Activated naive CD4-positive, alpha-beta T cell treated with anti-CD3 and anti-CD28 coated beads, Interleukin-2, amount 50 U/mL, for 16 hours (primary cell): ENCODE measurements around the gene WIPF3.

Experiments used
- DNase-seq: peaks from one replicate; pipeline ENCODE4 v3.0.0-alpha.2; 2020

WIPF3 gene

GRCh38 chr7:29810297-29810696, 4.0 kb downstream of the WIPF3 start:
- DNase-seq = no peak

GRCh38 chr7:29810813-29811482, 4.6 kb downstream of the WIPF3 start:
- no peak for DNase-seq

- no peak for DNase-seq
Measured at GRCh38 chr7:29811586-29811985, 5.3 kb downstream of the WIPF3 start.

- DNase-seq = no peak
Measured at GRCh38 chr7:29812185-29812876, 6.0 kb downstream of the WIPF3 start.

GRCh38 chr7:29815181-29816105, 9.1 kb downstream of the WIPF3 start:
- DNase-seq = no peak

GRCh38 chr7:29818308-29818707, 12.0 kb downstream of the WIPF3 start:
- no peak for DNase-seq

GRCh38 chr7:29825775-29826529, 19.6 kb downstream of the WIPF3 start:
- DNase-seq = no peak

- no peak for DNase-seq
Measured at GRCh38 chr7:29826530-29826822, 20.2 kb downstream of the WIPF3 start.

- no peak for DNase-seq
Measured at GRCh38 chr7:29826904-29827303, 20.6 kb downstream of the WIPF3 start.

- no peak for DNase-seq
Measured at GRCh38 chr7:29831705-29832104, 25.4 kb downstream of the WIPF3 start.

- no peak for DNase-seq
Measured at GRCh38 chr7:29833929-29834328, 27.6 kb downstream of the WIPF3 start.

- no peak for DNase-seq
Measured at GRCh38 chr7:29835718-29836117, 29.4 kb downstream of the WIPF3 start.

- no peak for DNase-seq
Measured at GRCh38 chr7:29839302-29839701, 33.0 kb downstream of the WIPF3 start.

- no peak for DNase-seq
Measured at GRCh38 chr7:29839921-29840320, 33.6 kb downstream of the WIPF3 start.

GRCh38 chr7:29840701-29841100, 34.4 kb downstream of the WIPF3 start:
- DNase-seq = no peak

- DNase-seq = no peak
Measured at GRCh38 chr7:29841926-29842701, 35.8 kb downstream of the WIPF3 start.

- DNase-seq = no peak
Measured at GRCh38 chr7:29843093-29843492, 36.8 kb downstream of the WIPF3 start.

- no peak for DNase-seq
Measured at GRCh38 chr7:29843726-29844125, 37.4 kb downstream of the WIPF3 start.

GRCh38 chr7:29844559-29844958, 38.3 kb downstream of the WIPF3 start:
- no peak for DNase-seq

- no peak for DNase-seq
Measured at GRCh38 chr7:29847496-29847895, 41.2 kb downstream of the WIPF3 start.

GRCh38 chr7:29847916-29848315, 41.6 kb downstream of the WIPF3 start:
- no peak for DNase-seq

- DNase-seq = no peak
Measured at GRCh38 chr7:29848941-29849340, 42.6 kb downstream of the WIPF3 start.
